ENCODE measurements around the gene TPM2. TPM values are rescaled to one million over a fixed set of nuclear protein-coding genes. Genes with fewer than 3 reads are reported as not detected.

Gene TPM2
- total and polyA plus RNA-seq, 9 of the 15 experiments (the other 6 are each of a cell fraction or from before 2014, with no cell fraction given), result 0.28 to 16.1 (median 4.5) TPM

GRCh38 chr9:35656831-35657545, 32.7 kb downstream of the TPM2 start (continued):
- TF ChIP-seq MTA1 (IDR thresholded peaks at IDR 0.05; ENCODE audit: borderline replicate concordance) (no peak), HLTF (IDR thresholded peaks at IDR 0.05) (0 out of 2 replicates have a peak, but pooled peaks have one; percentile 5), DACH1 (IDR thresholded peaks at IDR 0.05; ENCODE audit: partially characterized antibody) (no peak), ZNF175 (CRISPR knock-in tag; IDR thresholded peaks at IDR 0.05; ENCODE audit: low read depth) (0 out of 2 replicates have a peak, but pooled peaks have one; percentile 1), PPARD (CRISPR knock-in tag; IDR thresholded peaks at IDR 0.05) (no peak), CHD4 (IDR thresholded peaks at IDR 0.05; ENCODE audit: insufficient read depth, insufficient replicate concordance, low read depth, low read length, poor library complexity, severe bottlenecking) (peak; percentile 53), ZNF699 (CRISPR knock-in tag; IDR thresholded peaks at IDR 0.05; ENCODE audit: insufficient replicate concordance) (no peak), ZNF668 (CRISPR knock-in tag; IDR thresholded peaks at IDR 0.05) (no peak), GABPB2 (CRISPR knock-in tag; conservative IDR thresholded peaks at IDR 0.05) (no peak), UBTF (IDR thresholded peaks at IDR 0.05; ENCODE audit: borderline replicate concordance in 1 of 2, low read depth in 2 of 2, low read length in 2 of 2) (no peak), ZNF511 (CRISPR knock-in tag; IDR thresholded peaks at IDR 0.05) (no peak), ZNF512 (tag; IDR thresholded peaks at IDR 0.05) (no peak), ZNF695 (CRISPR knock-in tag; IDR thresholded peaks at IDR 0.05) (no peak), MECOM (CRISPR knock-in tag; IDR thresholded peaks at IDR 0.05) (no peak), SLC30A9 (CRISPR knock-in tag; IDR thresholded peaks at IDR 0.05) (no peak)
